ENCODE data around the gene KCNB1. TPM values are rescaled to one million over a fixed set of nuclear protein-coding genes. Genes with fewer than 3 reads are reported as not detected.
"Not testable (repeated sequence)": the region's sequence is repeated elsewhere in the genome, so short reads cannot be mapped to it uniquely, and the experiment has no call there.

KCNB1 gene
- total RNA-seq, 4 donors from 2014 or later = 3.9 to 11.7 (median 6.7) TPM

DNA sequence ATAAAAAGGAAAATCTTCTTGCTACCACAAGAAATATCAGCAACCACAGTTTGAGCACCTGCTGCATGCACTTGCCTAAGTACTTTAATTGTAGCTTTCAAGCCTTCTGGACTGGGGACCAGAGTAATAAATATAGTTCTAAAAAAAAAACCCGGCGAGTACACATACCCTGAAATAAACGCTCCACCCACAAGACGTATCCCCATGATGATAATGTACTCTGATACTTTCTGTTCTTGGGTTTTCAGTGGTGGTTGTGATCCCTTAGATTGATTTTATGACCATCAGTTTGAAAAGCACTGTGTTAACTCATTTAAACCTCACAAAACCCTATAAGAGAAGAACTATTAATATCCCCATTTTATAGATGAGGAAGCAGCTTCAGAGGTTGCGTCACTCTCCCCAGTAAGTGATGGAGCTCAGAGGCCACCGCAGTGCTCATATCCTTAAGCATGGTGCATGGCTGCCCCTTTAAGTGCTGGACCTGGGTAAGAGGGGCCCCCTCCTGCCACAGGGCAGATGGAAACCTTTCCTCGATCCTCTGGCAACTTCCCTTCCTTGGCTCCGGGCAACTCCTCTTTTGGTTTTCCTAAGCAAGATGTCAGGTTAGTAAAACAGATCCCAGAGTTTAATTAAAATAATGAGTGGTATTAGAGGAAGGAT is 67.3 kb downstream of the KCNB1 start:
- no peaks in the 10 kb centered on the region for H3K36me3 ChIP-seq
- no peaks in the 10 kb centered on the region for H3K9me3 ChIP-seq
- H3K27me3 ChIP-seq = peaks cover 0 to 11% of the 10 kb centered on the region in 2 donors
- H3K4me1 ChIP-seq = peaks cover 0 to 16% (median 0%) of the 10 kb centered on the region in 4 donors
- 65% methylated on average over 8 of the region's 8 CpGs for WGBS, 2 donors
- H3K4me3 ChIP-seq = no peak overlapping the region
- H3K27ac ChIP-seq = no peak overlapping the region
- DNase-seq (ENCODE audit: low spot score in 2 of 2) = no peak
- TF ChIP-seq, protein P1, sequence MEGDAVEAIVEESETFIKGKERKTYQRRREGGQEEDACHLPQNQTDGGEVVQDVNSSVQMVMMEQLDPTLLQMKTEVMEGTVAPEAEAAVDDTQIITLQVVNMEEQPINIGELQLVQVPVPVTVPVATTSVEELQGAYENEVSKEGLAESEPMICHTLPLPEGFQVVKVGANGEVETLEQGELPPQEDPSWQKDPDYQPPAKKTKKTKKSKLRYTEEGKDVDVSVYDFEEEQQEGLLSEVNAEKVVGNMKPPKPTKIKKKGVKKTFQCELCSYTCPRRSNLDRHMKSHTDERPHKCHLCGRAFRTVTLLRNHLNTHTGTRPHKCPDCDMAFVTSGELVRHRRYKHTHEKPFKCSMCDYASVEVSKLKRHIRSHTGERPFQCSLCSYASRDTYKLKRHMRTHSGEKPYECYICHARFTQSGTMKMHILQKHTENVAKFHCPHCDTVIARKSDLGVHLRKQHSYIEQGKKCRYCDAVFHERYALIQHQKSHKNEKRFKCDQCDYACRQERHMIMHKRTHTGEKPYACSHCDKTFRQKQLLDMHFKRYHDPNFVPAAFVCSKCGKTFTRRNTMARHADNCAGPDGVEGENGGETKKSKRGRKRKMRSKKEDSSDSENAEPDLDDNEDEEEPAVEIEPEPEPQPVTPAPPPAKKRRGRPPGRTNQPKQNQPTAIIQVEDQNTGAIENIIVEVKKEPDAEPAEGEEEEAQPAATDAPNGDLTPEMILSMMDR (IDR thresholded peaks at IDR 0.05) = no peak
- no peak for TF ChIP-seq EP300 (IDR thresholded peaks at IDR 0.05)
- TF ChIP-seq POLR2A (IDR thresholded peaks at IDR 0.05) = no peak

DNA sequence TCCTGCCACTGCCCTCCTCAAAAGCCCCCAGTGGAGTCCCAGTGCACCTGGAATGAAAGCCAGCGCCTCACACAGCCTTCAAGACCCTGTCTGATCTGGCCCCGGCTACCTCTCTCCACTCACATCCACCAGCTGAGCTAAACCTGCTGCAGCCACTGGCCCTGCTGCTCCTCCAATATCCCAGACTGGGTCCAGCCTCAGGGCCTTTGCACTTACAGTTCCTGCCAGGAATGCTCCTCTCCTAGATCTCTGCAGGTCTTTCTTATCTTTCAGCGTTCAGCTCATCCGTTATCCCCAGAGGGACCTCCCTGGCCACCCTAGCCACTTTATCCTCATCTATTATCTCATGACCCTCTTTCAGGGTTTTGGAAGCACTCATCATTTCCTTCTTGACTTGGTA is 68.8 kb downstream of the KCNB1 start:
- H3K27ac ChIP-seq = no peak overlapping the region
- no peaks in the 10 kb centered on the region for H3K9me3 ChIP-seq
- peaks cover 0 to 9% (median 0%) of the 10 kb centered on the region in 4 donors for H3K4me1 ChIP-seq
- peaks cover 0 to 11% of the 10 kb centered on the region in 2 donors for H3K27me3 ChIP-seq
- H3K36me3 ChIP-seq = no peaks in the 10 kb centered on the region
- no peak for DNase-seq (ENCODE audit: low spot score in 2 of 2)
- TF ChIP-seq POLR2A (IDR thresholded peaks at IDR 0.05) (no peak), EP300 (IDR thresholded peaks at IDR 0.05) (no peak)
- TF ChIP-seq, protein P1 (IDR thresholded peaks at IDR 0.05) = no peak
- no peak overlapping the region for H3K4me3 ChIP-seq
- 89 to 94% methylated on average over 4 of the region's 4 CpGs for WGBS, 2 donors

DNA sequence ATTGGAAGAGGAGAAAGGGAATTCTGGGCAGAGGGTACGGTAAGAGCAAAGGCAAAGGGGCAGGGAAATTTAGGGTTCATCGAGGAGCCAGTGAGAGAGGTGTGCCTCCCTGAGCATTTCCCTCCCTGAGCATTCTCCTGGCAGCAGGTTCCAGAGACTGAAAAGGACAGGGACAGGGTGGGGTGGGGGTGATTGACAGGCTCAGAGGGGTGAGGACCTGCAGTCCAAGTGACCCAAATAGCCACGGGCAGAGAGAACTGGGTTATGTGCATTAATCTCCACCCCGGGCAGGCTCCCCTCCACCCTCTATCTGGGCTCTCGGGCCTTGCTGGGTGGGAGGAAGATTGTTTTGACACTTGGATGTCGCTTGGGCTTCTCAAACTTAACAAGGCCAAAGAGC is 69.5 kb downstream of the KCNB1 start:
- TF ChIP-seq, protein P1 (IDR thresholded peaks at IDR 0.05) = no peak
- no peak for TF ChIP-seq POLR2A (IDR thresholded peaks at IDR 0.05)
- Histone ChIP-seq H3K4me3 (no peak overlapping the region), H3K27ac (no peak overlapping the region), H3K4me1 (peaks cover 0 to 7% (median 0%) of the 10 kb centered on the region in 4 donors), H3K27me3 (peaks cover 0 to 11% of the 10 kb centered on the region in 2 donors), H3K36me3 (no peaks in the 10 kb centered on the region), H3K9me3 (no peaks in the 10 kb centered on the region)
- 75 to 85% methylated on average over 6 of the region's 6 CpGs for WGBS, 2 donors
- no peak for DNase-seq (ENCODE audit: low spot score in 2 of 2)

DNA sequence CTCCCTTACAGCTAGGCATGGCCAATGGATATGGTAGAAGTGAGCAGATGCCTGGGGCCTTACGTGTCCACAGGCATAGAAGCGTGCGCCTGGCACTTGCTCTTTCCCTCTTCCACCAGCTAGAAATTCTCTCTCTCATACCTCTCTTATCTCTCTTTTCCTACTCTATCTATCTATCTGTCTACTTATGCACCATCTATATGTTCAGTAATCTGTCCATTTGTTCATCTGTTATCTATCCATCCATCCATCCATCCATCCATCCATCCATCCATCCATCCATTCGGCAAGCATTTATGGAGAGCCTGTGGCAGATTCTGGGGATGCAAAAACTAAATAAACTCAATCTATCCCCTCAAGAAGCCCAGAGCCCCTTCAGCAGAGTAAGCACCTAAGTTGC is 70.2 kb downstream of the KCNB1 start:
- H3K4me1 ChIP-seq = peaks cover 0 to 4% (median 0%) of the 10 kb centered on the region in 4 donors
- DNase-seq (ENCODE audit: low spot score in 2 of 2) = no peak
- H3K9me3 ChIP-seq = no peaks in the 10 kb centered on the region
- 92 to 94% methylated on average over 4 of the region's 4 CpGs for WGBS, 2 donors
- no peak for TF ChIP-seq POLR2A (IDR thresholded peaks at IDR 0.05)
- TF ChIP-seq EP300 (IDR thresholded peaks at IDR 0.05) = no peak
- TF ChIP-seq, protein P1 (IDR thresholded peaks at IDR 0.05) = no peak
- H3K36me3 ChIP-seq = no peaks in the 10 kb centered on the region
- no peak overlapping the region for H3K4me3 ChIP-seq
- peaks cover 0 to 11% of the 10 kb centered on the region in 2 donors for H3K27me3 ChIP-seq
- no peak overlapping the region for H3K27ac ChIP-seq

DNA sequence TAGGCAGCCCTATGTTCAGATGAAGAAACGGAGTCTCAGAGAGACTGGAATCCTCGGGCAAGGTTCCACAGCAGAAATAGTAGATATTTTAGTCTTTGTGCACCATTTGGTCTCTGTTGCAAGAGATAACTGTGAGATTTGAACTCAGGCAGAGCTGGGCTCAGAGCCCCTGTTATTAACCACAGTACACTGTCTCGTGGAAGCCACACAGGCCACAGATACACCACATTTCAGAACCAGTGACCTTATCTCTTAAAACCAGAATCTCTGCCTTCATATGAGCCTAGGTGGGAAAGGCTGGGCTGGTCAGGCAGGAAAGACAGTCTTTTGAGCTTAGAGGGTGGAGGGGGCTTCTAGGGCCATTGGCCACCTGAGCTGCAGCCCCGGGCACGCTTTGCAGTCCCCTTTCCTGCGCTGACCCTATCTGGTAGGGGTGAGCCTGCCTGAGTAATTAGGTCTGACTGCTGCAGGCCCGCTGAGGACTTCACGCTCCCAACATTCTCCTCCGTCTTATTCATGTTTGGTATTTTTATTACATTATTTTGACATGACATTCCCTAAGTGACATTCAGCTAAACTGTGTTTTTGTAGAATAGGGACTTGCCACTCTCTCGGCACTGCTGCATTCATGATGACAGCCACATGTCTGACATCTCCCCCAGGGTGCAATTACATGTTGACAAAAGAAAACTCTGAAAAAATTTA is 71.1 kb downstream of the KCNB1 start:
- 45 to 50% methylated on average over 10 of the region's 10 CpGs for WGBS, 2 donors
- no peaks in the 10 kb centered on the region for H3K9me3 ChIP-seq
- no peak for DNase-seq (ENCODE audit: low spot score in 2 of 2)
- TF ChIP-seq POLR2A (IDR thresholded peaks at IDR 0.05) (no peak), EP300 (IDR thresholded peaks at IDR 0.05) (no peak)
- TF ChIP-seq, protein P1 (IDR thresholded peaks at IDR 0.05) = no peak
- H3K36me3 ChIP-seq = no peaks in the 10 kb centered on the region
- H3K27me3 ChIP-seq = peaks cover 0 to 11% of the 10 kb centered on the region in 2 donors
- H3K27ac ChIP-seq = peak overlapping the region in 1 of 4 donors; percentile 5
- no peak overlapping the region for H3K4me3 ChIP-seq
- H3K4me1 ChIP-seq = peaks cover 0 to 4% (median 0%) of the 10 kb centered on the region in 4 donors

DNA sequence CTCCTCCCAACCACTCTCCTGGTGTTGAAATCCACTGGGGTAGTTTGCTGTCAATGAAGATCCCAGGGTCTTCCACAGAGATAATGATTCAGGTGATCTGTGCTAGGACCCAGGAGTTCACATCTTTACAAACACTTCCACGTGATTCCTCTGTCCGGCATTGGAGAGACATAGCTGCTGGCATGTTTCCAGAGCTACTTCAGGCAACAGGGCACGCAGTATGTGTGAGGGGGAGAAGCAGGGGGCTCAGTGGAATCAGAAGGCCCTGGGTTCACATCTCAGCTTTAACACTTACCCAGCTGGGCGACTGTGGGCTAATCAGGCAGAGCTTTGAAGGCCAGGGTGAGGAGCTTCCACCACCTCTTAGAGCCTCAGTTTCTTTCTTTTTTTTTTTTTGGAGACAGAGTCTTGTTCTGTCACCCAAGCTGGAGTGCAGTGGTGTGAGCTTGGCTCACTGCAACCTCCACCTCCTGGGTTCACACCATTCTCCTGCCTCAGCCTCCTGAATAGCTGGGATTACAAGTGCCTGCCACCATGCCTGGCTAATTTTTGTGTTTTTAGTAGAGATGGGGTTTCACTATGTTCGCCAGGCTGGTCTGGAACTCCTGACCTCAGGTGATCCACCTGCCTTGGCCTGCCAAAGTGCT is 72.4 kb downstream of the KCNB1 start:
- not testable (repeated sequence) for H3K27ac ChIP-seq; H3K4me1 ChIP-seq; H3K36me3 ChIP-seq; DNase-seq (ENCODE audit: low spot score in 2 of 2); H3K4me3 ChIP-seq; H3K9me3 ChIP-seq
- peaks cover 0 to 11% of the 10 kb centered on the region in 2 donors for H3K27me3 ChIP-seq
- 33 to 54% methylated on average over 5 of the region's 5 CpGs for WGBS, 2 donors

Data from tibial nerve (tissue), 4 donors.